ENCODE results near the gene DNM1.

GRCh38 chr9:128296340-128297220 is 93.4 kb downstream of the DNM1 start:
- TF ChIP-seq CTCF (IDR thresholded peaks at IDR 0.05) (no peak), POLR2A (IDR thresholded peaks at IDR 0.05) (no peak)
